Naive thymus-derived CD4-positive, alpha-beta T cell (primary cell): Measurements from ENCODE around the gene SERP2. TPM values are rescaled to one million over a fixed set of nuclear protein-coding genes. Genes with fewer than 3 reads are reported as not detected.

Source experiments
- ATAC-seq: fragments of 150-1000 bp; cut with Tn5 transposase; 2 replicates; pipeline ENCODE4 v1.10.0; 2021; ENCODE audit warnings: mild to moderate bottlenecking, moderate library complexity
- CTCF ChIA-PET: fragments of 350-600 bp; sonication (Branson Sonifier 250); formaldehyde crosslinking; loops from one replicate; lab custom pipeline; 2021; ENCODE audit warnings: antibody characterized with exemption; lab: Charles Lee
- POLR2A ChIA-PET: fragments of 350-600 bp; sonication (Branson Sonifier 250); formaldehyde crosslinking; loops from one replicate; lab custom pipeline; 2021; ENCODE audit warnings: antibody characterized with exemption, inconsistent platforms; lab: Charles Lee
- DNase-seq, 9 donors: peaks; one replicate each; pipeline versions ENCODE4 v3.0.0 to v3.0.0-alpha.2; 2020 to 2022; ENCODE audit warnings: mixed read lengths in 1 of 9
- H3K27ac ChIP-seq: one replicate; pipeline ENCODE4 v1.7.0; 2013; ENCODE audit warnings: mild to moderate bottlenecking, low read depth, low read length, moderate library complexity
- H3K27me3 ChIP-seq, 2 donors: one replicate each; pipeline ENCODE4 v1.7.0; 2013; ENCODE audit warnings: low read length in 2 of 2, mild to moderate bottlenecking in 2 of 2, moderate library complexity in 2 of 2; ENCODE audit not compliant: control insufficient read depth in 2 of 2, insufficient read depth in 2 of 2
- H3K36me3 ChIP-seq, 3 experiments: 1 replicate in 2 of 3; 2 replicates in 1 of 3; pipeline ENCODE4 v1.7.0; 2013; ENCODE audit warnings: low read length in 3 of 3, mild to moderate bottlenecking in 3 of 3, moderate library complexity in 1 of 3; ENCODE audit not compliant: insufficient read depth in 3 of 3, control insufficient read depth in 2 of 3
- H3K4me1 ChIP-seq, 2 donors: one replicate each; pipeline ENCODE4 v1.7.0; 2013; ENCODE audit warnings: low read length in 2 of 2, mild to moderate bottlenecking in 2 of 2, moderate library complexity in 1 of 2; ENCODE audit not compliant: control insufficient read depth in 2 of 2, insufficient read depth in 2 of 2
- H3K4me3 ChIP-seq: 2 replicates; pipeline ENCODE4 v1.7.0; 2013; ENCODE audit warnings: mild to moderate bottlenecking, low read length
- H3K9me3 ChIP-seq, 3 experiments: 1 replicate in 2 of 3; 2 replicates in 1 of 3; pipeline ENCODE4 v1.7.0; 2013; ENCODE audit warnings: low read length in 3 of 3; ENCODE audit not compliant: control insufficient read depth in 2 of 3
- H3K27ac Mint-ChIP-seq, 9 donors: one replicate each; pipeline ENCODE4 v1.8.0; 2020 to 2022; ENCODE audit warnings: mixed read lengths in 9 of 9, mild to moderate bottlenecking in 8 of 9, moderate library complexity in 5 of 9, inconsistent platforms in 2 of 9
- H3K27me3 Mint-ChIP-seq, 5 donors: one replicate each; pipeline ENCODE4 v1.8.0; 2021 to 2022; ENCODE audit warnings: mixed read lengths in 5 of 5, mild to moderate bottlenecking in 1 of 5
- H3K36me3 Mint-ChIP-seq, 5 donors: one replicate each; pipeline ENCODE4 v1.8.0; 2020 to 2022; ENCODE audit warnings: mixed read lengths in 5 of 5, mild to moderate bottlenecking in 3 of 5, inconsistent platforms in 1 of 5
- H3K4me1 Mint-ChIP-seq, 7 donors: one replicate each; pipeline ENCODE4 v1.8.0; 2020 to 2022; ENCODE audit warnings: mixed read lengths in 7 of 7, mild to moderate bottlenecking in 3 of 7, inconsistent platforms in 1 of 7
- H3K4me3 Mint-ChIP-seq, 10 donors: one replicate each; pipeline ENCODE4 v1.8.0; 2020 to 2022; ENCODE audit warnings: mild to moderate bottlenecking in 10 of 10, mixed read lengths in 10 of 10, moderate library complexity in 6 of 10, inconsistent platforms in 2 of 10
- H3K9me3 Mint-ChIP-seq, 11 donors: one replicate each; pipeline ENCODE4 v1.8.0; 2020 to 2022; ENCODE audit warnings: mixed read lengths in 11 of 11, mild to moderate bottlenecking in 4 of 11, inconsistent platforms in 1 of 11, moderate library complexity in 1 of 11
- intact Hi-C, 2 donors: fragments of 100-400 bp; cut with micrococcal nuclease; formaldehyde crosslinking; loops; one replicate each; pipeline ENCODE4 v1.15.1; 2023
- polyA plus RNA-seq, 2 donors: library from polyadenylated mRNA; unstranded; fragments of 300-500 nt; fragmentation: Illumina TruSeq; gene quantifications; one replicate each; pipeline ENCODE4 v1.2.3, GENCODE V29; 2021
- total RNA-seq, 6 experiments: library from RNA in 5 of 6; stranded (reverse) in 5 of 6; gene quantifications; 1 replicate in 5 of 6; 2 replicates in 1 of 6; pipeline ENCODE4 v1.2.3 and lab custom pipeline; 2021 to 2026

The SERP2 gene
- total and polyA plus RNA-seq, 7 experiments from 2014 or later, result 0.37 to 0.93 (median 0.58) TPM; not detected in 4

DNA sequence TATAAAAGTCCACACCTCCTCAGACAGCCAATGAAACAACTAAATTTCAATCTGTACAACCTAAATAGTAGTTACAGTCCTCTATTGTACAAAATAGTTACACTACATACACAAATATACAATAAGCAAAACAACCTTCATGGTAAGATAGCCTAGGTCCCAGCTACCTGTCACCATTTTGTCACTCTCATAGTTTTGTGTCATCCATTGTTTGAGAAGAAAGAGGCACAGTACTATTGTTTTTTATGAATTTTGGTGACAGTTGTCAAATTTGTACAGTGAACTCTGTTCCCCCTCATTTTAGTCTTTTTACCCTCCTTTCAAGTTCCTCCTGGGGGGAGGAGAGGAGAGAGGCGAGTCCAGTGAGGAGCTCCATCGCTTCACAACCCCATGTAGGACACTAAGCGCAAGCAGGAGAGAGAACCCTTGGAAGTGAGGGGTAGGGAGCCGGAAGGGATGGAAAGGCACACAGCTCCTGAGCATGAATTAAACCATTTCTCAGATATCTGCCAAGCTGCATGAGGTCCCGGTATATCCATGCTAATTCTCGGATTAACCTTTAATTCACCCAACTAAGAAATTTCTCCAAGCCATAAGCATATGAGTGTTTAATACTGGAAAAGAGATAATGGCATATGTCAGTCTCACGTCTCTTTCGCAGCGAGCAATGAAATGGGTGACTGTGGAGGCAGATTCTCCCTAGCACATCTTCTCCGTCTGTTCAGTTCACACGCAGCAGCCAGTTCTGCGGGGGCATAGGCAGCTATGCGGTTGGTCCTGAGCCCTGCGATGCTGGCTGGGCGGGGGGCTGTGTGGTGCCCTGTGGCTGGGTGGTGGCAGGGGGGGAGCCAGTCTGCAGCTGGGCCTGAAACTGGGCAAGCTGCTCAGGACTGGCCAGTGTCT, 60.5 kb downstream of the SERP2 start:
- CTCF ChIA-PET, result interaction anchor here (0.5 to 1.0 kb wide), 2 partner anchors 212 to 243 kb away, joined by 3 to 4 read pairs; no protein-coding TSS in a partner anchor
- Histone ChIP-seq H3K9me3 (no peaks in the 10 kb centered on the region), H3K27ac (peak overlapping the region; percentile 49), H3K4me1 (peaks cover 13 to 14% of the 10 kb centered on the region in 2 donors), H3K36me3 (no peaks in the 10 kb centered on the region), H3K27me3 (peaks cover 0 to 3% of the 10 kb centered on the region in 2 donors), H3K4me3 (no peak overlapping the region)
- ATAC-seq (no peak), DNase-seq (no peak)
- H3K9me3 Mint-ChIP-seq, result no peaks in the 10 kb centered on the region
- POLR2A ChIA-PET, result interaction anchor here (0.6 to 1.3 kb wide), 2 partner anchors 160 to 366 kb away, joined by 5 to 7 read pairs; no protein-coding TSS in a partner anchor
- peak overlapping the region in 8 of 10 donors; percentile 24 to 94 (median 70) for H3K4me3 Mint-ChIP-seq
- peaks cover 0 to 19% (median 2%) of the 10 kb centered on the region in 5 donors for H3K36me3 Mint-ChIP-seq
- H3K4me1 Mint-ChIP-seq, result peaks cover 14 to 34% (median 27%) of the 10 kb centered on the region in 7 donors
- H3K27me3 Mint-ChIP-seq, result peaks cover 6 to 62% (median 9%) of the 10 kb centered on the region in 5 donors
- intact Hi-C loops, result loop anchor here in 1 of 2 donors (2.0 to 10.0 kb wide), 3 partner anchors 143 to 291 kb away; partner anchors contain the start of gene TSC22D1
- H3K27ac Mint-ChIP-seq, result peak overlapping the region in 7 of 9 donors; percentile 42 to 91 (median 82)

GRCh38 chr13:44434766-44435141, 61.1 kb downstream of the SERP2 start:
- Mint-ChIP-seq H3K4me3 (peak overlapping the region; percentile 20 to 94 (median 90)), H3K27ac (peak overlapping the region in 7 of 9 donors; percentile 21 to 91 (median 76)), H3K36me3 (peaks cover 0 to 19% (median 2%) of the 10 kb centered on the region in 5 donors), H3K9me3 (no peaks in the 10 kb centered on the region), H3K4me1 (peaks cover 14 to 34% (median 27%) of the 10 kb centered on the region in 7 donors), H3K27me3 (peaks cover 6 to 68% (median 9%) of the 10 kb centered on the region in 5 donors)
- Histone ChIP-seq H3K27me3 (peaks cover 0 to 3% of the 10 kb centered on the region in 2 donors), H3K9me3 (no peaks in the 10 kb centered on the region), H3K4me3 (peak overlapping the region; percentile 65), H3K36me3 (no peaks in the 10 kb centered on the region), H3K27ac (peak overlapping the region; percentile 49), H3K4me1 (peaks cover 13 to 14% of the 10 kb centered on the region in 2 donors)
- ChIA-PET POLR2A (interaction anchor here (0.6 to 1.3 kb wide), 2 partner anchors 160 to 367 kb away, joined by 5 to 7 read pairs; no protein-coding TSS in a partner anchor), CTCF (interaction anchor here (0.6 to 2.5 kb wide), 4 partner anchors 243 to 543 kb away, joined by 3 to 14 read pairs (median 4); no protein-coding TSS in a partner anchor)
- ATAC-seq (no peak), DNase-seq (no peak)
- intact Hi-C loops, result loop anchor here (1.0 to 10.0 kb wide), 5 partner anchors 142 to 292 kb away; partner anchors contain the start of gene TSC22D1 (in 1 of the 2)

DNA sequence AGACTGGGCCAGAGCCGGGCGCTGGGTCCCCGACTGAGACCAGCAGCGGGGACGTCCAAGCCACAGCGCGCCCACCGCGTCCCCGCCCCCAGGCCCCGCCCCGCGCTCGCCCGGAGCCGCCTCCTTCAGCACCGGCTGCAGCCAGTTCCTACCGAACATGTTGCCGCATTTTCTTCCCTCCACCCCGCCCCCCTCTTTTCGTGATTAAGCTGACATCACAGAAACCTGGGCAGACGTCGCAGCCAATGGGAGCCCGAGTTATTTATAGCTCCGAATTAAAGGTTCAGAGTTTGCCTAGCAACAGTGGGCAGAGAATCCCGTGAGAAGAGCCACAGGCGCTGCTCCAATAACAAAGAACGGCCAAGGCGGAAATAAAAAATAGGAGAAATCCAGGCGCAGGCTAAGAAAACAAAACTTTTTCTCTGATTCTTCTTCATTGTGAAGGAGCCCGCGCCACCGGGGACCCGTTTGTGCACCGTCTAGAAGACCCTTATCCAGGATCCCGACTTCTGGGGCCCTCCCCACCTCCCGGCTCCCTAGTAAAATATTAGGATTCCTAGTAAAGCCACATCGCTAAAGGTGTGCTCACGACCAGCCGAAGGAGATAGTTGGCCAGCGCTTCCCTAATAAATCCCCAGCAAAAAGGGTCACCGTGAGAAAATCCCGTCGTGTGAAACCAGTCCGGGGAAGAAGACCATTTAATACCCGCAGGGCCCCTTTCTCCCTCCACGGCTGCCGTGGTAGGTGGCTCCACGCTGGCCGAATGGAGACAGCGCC, 61.7 kb downstream of the SERP2 start:
- Mint-ChIP-seq H3K27me3 (peaks cover 6 to 73% (median 9%) of the 10 kb centered on the region in 5 donors), H3K9me3 (no peaks in the 10 kb centered on the region), H3K27ac (peak overlapping the region; percentile 21 to 93 (median 83)), H3K36me3 (peaks cover 0 to 19% (median 2%) of the 10 kb centered on the region in 5 donors), H3K4me1 (peaks cover 14 to 34% (median 27%) of the 10 kb centered on the region in 7 donors), H3K4me3 (peak overlapping the region; percentile 85 to 94 (median 90))
- intact Hi-C loops, result loop anchor here (1.0 to 10.0 kb wide), 5 partner anchors 141 to 293 kb away; partner anchors contain the start of gene TSC22D1 (in 1 of the 2)
- Histone ChIP-seq H3K9me3 (no peaks in the 10 kb centered on the region), H3K36me3 (no peaks in the 10 kb centered on the region), H3K4me3 (peak overlapping the region; percentile 65), H3K27ac (peak overlapping the region; percentile 75), H3K4me1 (peaks cover 13 to 14% of the 10 kb centered on the region in 2 donors), H3K27me3 (peaks cover 0 to 3% of the 10 kb centered on the region in 2 donors)
- peak; percentile 58 to 94 (median 78) for DNase-seq
- peak; percentile 91 for ATAC-seq
- ChIA-PET CTCF (interaction anchor here (0.6 to 4.5 kb wide), 8 partner anchors 244 to 858 kb away, joined by 3 to 54 read pairs (median 4); no protein-coding TSS in a partner anchor), POLR2A (interaction anchor here (1.3 kb wide), 1 partner anchor 161 kb away, joined by 7 read pairs; no protein-coding TSS in a partner anchor)

GRCh38 chr13:44435919-44436510, 62.4 kb downstream of the SERP2 start:
- no peaks in the 10 kb centered on the region for H3K9me3 ChIP-seq
- H3K9me3 Mint-ChIP-seq, result no peaks in the 10 kb centered on the region
- ATAC-seq (no peak), DNase-seq (peak in 1 of 9 donors; percentile 7)
- peaks cover 0 to 19% (median 2%) of the 10 kb centered on the region in 5 donors for H3K36me3 Mint-ChIP-seq
- H3K36me3 ChIP-seq, result no peaks in the 10 kb centered on the region
- peak overlapping the region; percentile 75 for H3K27ac ChIP-seq
- H3K4me1 Mint-ChIP-seq, result peaks cover 14 to 34% (median 27%) of the 10 kb centered on the region in 7 donors
- ChIA-PET POLR2A (interaction anchor here (1.7 kb wide), 1 partner anchor 245 kb away, joined by 5 read pairs; no protein-coding TSS in a partner anchor), CTCF (interaction anchor here (0.6 to 4.5 kb wide), 5 partner anchors 245 to 857 kb away, joined by 3 to 54 read pairs (median 14); no protein-coding TSS in a partner anchor)
- peaks cover 6 to 78% (median 9%) of the 10 kb centered on the region in 5 donors for H3K27me3 Mint-ChIP-seq
- peak overlapping the region; percentile 79 to 94 (median 90) for H3K4me3 Mint-ChIP-seq
- peaks cover 13 to 14% of the 10 kb centered on the region in 2 donors for H3K4me1 ChIP-seq
- H3K4me3 ChIP-seq, result peak overlapping the region; percentile 65
- H3K27me3 ChIP-seq, result peaks cover 0 to 3% of the 10 kb centered on the region in 2 donors
- H3K27ac Mint-ChIP-seq, result peak overlapping the region in 8 of 9 donors; percentile 21 to 93 (median 86)
- intact Hi-C loops, result loop anchor here (1.0 to 10.0 kb wide), 5 partner anchors 141 to 294 kb away; partner anchors contain the start of gene TSC22D1 (in 1 of the 2)

GRCh38 chr13:44436589-44437337, 63.1 kb downstream of the SERP2 start:
- Histone ChIP-seq H3K4me3 (peak overlapping the region; percentile 65), H3K36me3 (no peaks in the 10 kb centered on the region), H3K4me1 (peaks cover 13 to 14% of the 10 kb centered on the region in 2 donors), H3K27ac (peak overlapping the region; percentile 35), H3K9me3 (no peaks in the 10 kb centered on the region), H3K27me3 (peaks cover 0 to 3% of the 10 kb centered on the region in 2 donors)
- DNase-seq, result peak in 8 of 9 donors; percentile 11 to 47 (median 30)
- H3K9me3 Mint-ChIP-seq, result no peaks in the 10 kb centered on the region
- POLR2A ChIA-PET, result interaction anchor here (0.8 to 1.7 kb wide), 3 partner anchors 162 to 482 kb away, joined by 3 to 5 read pairs (median 3); no protein-coding TSS in a partner anchor
- peaks cover 6 to 76% (median 9%) of the 10 kb centered on the region in 5 donors for H3K27me3 Mint-ChIP-seq
- intact Hi-C loops, result loop anchor here (1.0 to 10.0 kb wide), 6 partner anchors 35 to 482 kb away; no protein-coding TSS in a partner anchor
- CTCF ChIA-PET, result interaction anchor here (1.0 to 4.5 kb wide), 5 partner anchors 246 to 528 kb away, joined by 4 to 54 read pairs (median 14); no protein-coding TSS in a partner anchor
- peak; percentile 26 for ATAC-seq
- peaks cover 0 to 19% (median 2%) of the 10 kb centered on the region in 5 donors for H3K36me3 Mint-ChIP-seq
- peaks cover 14 to 34% (median 27%) of the 10 kb centered on the region in 7 donors for H3K4me1 Mint-ChIP-seq
- H3K4me3 Mint-ChIP-seq, result peak overlapping the region; percentile 79 to 94 (median 90)
- peak overlapping the region in 7 of 9 donors; percentile 26 to 93 (median 88) for H3K27ac Mint-ChIP-seq
